Measurements from ENCODE around the gene PI4KB. TPM values are rescaled to one million over a fixed set of nuclear protein-coding genes. Genes with fewer than 3 reads are reported as not detected.

PI4KB gene
- total RNA-seq, 1 donor from 2014 or later: 71.4 TPM

DNA sequence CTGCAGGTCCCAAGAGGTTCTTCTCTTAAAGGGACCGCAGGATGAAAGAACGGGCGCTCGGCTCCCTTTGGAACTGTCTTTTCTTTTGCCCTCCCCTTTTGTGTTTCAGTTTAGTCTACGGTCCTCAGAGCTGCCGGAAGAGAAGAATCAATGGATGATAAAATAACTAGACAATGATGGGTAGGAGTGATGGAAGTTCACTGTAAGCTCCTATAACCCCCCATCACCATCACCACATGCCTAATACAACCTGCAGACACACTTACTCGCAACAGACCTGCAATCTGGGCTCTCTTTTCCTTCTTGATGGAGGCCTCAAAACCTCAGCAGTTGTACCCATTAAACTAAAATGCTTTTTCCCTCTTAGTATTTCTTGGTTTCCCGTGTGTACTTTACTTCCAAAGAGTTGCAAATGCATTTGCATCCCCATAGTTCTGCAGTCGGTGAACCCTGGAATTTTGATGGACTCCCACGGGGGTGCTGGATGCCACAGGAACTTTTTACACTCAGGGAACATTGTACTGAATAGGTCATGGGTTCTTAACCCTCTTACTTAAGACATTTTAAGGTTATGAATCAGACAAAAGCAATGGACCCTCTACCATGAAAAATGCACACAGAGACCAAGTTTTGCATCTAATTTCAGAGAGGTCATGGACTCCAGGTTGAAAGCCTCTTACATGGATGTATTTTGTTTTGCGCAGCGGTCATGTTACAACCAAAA lies 20.5 kb upstream of the PI4KB start:
- intact Hi-C loops (cut with DNase I): loop anchor here (10.0 kb wide), 1 partner anchor 47 kb away; the partner anchor contains the start of gene PSMB4
- ATAC-seq (no peak), DNase-seq (ENCODE audit: low spot score) (no peak)

DNA sequence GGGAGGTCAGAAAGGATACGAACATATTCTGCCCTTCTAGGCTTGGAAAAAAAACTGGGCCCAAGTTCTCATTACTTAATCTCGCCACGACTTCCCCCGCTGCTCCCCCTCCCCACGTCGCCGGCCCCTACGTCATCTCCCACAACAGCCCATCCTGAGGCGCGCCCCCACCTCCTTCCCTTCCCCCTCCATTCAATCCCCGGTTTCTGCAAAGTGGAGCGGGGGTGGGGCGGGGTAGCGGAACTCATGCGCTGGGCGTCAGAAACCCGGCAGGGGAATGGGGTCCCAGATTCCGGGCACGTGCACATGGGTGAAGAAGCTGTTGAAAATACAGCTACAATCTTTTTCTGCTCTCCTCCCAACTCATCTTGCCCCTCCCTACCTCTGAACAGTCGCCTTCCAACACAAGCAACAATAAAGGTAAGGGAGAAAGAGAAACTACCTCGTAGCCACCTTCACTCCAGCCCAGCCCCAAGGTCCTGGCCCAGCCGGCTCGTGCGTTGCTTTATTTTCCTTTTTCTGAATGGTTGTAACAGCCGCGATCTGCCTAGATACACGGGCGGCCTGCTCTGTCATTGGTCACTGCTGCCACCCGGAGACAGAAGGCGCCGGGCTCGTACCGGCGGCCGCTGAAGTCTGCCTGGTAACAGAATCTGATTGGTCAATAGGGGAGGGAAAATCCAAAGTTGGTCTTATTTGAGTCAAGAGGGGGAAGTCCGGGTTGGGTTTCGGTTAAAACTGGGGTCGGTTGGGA lies 19.7 kb upstream of the PI4KB start, which contains the start of gene RFX5:
Gene RFX5 (minus strand): TSS at position 484 of the 754 bp plus-strand sequence. CDS start 932 bp downstream, outside the sequence.
- ATAC-seq: peak; percentile 99
- intact Hi-C loops (cut with DNase I): loop anchor here (10.0 kb wide), 1 partner anchor 48 kb away; the partner anchor contains the start of gene PSMB4

DNA sequence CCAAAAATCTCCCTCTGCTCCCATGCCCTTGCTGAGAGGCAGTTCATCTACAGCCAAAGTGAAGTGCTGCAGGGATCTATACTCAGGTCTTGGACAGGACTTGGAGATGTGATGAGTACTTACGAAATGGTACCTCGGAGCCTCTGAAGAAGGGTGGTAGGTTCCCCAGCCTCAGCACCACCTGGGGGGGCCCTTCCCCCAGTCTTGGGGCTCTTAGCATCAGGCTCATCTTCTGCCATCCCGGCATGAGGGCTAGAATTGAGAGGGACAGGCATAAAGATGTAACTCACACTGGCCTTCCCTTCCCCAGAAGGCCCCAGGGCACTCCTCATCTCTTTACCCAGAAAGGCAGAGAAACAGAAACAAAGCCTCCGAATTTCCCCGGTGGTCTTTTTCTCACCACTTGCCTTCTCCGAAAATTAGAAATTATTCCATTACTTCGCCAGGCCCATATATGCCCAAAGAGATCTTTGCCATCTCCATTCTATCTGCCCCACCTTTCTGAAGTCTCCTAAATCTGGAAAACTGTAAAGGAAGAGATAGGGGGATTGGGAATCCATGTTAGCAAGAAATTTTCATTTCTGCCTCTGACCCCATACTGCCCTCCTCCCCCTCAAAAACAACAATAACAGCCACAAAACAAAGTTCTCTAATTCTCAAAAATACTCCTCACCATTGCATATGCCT lies 19.0 kb upstream of the PI4KB start:
- no peak for ATAC-seq
- intact Hi-C loops (cut with DNase I): loop anchor here (10.0 kb wide), 1 partner anchor 49 kb away; the partner anchor contains the start of gene PSMB4
- no peak for DNase-seq (ENCODE audit: low spot score)

More for the DNA sequence above, 19.7 kb upstream of the PI4KB start, which contains the start of gene RFX5:
- DNase-seq (ENCODE audit: low spot score): peak; percentile 93

DNA sequence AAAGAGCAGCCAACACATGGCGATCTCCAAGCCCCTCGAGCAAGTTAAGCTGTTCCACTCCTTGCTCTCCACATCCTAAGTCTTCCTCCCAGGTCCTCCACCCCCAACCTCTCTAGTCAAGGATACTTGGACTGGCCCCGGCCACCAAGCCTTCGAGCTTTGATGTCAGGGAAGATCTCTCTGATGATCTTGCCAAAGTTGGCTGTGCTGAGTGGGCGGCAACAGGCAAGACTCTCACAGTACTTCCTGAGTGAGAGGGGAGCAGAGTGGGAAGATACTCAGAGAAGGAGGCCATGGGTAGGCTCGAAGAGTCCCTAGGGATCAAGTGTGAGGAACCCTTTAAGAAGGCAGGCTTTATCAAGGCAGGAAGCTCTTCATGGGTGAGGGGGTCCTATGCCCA lies 17.1 kb upstream of the PI4KB start:
- intact Hi-C loops (cut with DNase I): loop anchor here (5.0 to 10.0 kb wide), 2 partner anchors 42 to 51 kb away; partner anchors contain the start of gene PSMB4
- ATAC-seq: no peak

DNA sequence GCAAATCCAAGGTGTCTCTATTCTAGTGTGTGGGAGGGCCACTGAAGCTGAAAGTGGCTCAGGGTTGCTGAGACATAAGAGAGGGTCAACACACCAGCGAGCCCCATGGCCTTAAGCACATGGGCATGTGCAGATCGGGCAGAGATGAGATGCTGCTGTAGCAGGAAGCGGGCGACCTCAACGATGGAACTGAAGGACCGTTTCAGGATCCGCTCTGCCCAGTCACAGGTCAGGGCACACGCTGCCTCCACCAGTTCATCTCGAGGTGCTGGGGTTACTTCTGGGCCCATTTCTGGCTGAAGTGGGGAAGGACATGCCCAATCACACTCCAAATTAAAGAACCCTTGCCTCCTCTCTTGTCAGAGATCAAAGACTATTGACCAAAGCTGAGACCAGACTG lies 16.4 kb upstream of the PI4KB start:
- DNase-seq (ENCODE audit: low spot score): no peak
- intact Hi-C loops (cut with DNase I): loop anchor here (5.0 to 10.0 kb wide), 2 partner anchors 41 to 51 kb away; partner anchors contain the start of gene PSMB4
- ATAC-seq: no peak

More for the DNA sequence above, 17.1 kb upstream of the PI4KB start:
- DNase-seq (ENCODE audit: low spot score): no peak

DNA sequence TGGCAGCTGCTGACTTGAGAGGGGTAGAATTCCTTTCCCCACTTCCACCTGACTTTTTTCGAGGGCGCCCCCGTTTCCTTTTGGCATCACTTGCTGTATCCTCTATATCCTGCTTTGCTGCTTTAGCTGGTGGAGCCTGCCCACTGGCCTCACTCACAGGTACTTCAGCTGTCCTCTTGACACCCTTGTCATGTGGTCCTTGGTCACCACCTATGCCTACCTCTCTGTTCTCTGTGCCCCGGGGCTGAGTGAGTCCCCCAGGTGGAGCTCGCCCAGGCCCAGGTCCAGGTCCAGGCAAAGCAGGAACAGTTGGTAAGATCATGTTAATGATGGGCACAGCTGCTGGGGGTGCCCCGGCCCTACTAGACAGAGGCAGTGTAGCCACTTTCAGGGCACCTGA lies 15.4 kb upstream of the PI4KB start:
- ATAC-seq (no peak), DNase-seq (ENCODE audit: low spot score) (no peak)
- intact Hi-C loops (cut with DNase I): loop anchor here (5.0 to 10.0 kb wide), 2 partner anchors 40 to 52 kb away; partner anchors contain the start of gene PSMB4

DNA sequence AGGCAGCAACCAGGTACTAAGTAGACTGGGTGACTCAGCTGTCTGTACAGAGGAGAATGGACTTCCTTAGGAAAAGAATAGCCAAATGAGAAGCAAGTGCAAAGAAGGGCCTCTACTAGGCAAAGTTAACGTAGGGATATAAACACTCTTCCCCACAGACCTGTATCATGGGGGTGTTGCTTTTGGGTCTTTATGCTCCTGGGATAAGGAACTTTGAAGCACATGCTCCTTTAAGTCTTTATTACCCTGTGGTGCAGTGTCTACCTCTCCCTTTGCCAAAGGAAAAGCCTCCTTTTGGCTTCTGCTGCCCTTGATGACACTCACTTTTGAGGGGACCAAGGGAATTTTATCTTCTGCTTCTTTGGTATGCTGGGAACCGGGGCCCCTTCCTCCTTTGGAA lies 14.8 kb upstream of the PI4KB start:
- no peak for ATAC-seq
- intact Hi-C loops (cut with DNase I): loop anchor here (5.0 to 10.0 kb wide), 2 partner anchors 40 to 53 kb away; partner anchors contain the start of gene PSMB4

DNA sequence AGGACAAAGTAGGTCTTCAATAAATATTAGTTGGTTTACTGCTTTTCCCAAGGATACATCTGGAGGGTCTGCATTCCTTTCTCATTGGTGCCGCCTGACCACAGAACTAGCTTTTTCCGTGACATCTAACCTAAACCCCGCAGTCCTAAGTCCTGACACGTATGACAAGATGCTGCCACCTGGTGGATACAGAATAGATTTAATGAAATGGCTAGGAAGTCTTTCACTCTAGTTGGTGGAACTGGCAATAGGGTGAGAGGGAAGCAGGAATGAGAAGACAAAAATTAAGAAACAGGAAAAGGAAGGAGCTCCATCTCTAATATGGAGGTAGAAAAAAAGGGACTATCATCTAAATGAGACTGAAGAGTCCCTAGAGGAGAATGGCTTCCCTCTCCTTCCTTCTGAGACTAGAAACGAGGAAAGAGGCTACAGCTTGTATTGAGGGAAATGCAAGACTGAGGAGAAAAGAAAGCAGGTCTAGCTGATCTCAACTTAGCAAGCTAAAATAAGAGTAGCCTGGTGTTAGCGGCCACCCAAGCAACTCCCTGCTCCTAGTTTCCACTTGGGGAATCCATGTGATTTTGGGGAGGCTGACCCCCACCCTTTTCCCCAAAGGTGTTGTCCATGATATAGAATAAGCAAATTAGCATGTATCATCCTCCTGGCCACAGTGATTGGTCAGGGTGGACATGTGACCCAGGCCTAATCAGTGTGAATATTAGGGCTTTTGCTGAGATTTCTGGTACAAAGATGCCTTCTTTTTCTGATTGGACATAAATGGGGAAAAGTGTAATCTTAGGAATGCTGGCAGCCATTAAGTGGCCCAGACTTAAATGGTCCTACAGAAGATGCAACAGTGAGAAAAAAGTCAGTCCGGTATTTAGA lies 13.9 kb upstream of the PI4KB start:
- ATAC-seq: peak; percentile 91
- no peak for DNase-seq (ENCODE audit: low spot score)
- intact Hi-C loops (cut with DNase I): loop anchor here (5.0 to 10.0 kb wide), 2 partner anchors 39 to 54 kb away; partner anchors contain the start of gene PSMB4

More for the DNA sequence above, 14.8 kb upstream of the PI4KB start:
- no peak for DNase-seq (ENCODE audit: low spot score)

DNA sequence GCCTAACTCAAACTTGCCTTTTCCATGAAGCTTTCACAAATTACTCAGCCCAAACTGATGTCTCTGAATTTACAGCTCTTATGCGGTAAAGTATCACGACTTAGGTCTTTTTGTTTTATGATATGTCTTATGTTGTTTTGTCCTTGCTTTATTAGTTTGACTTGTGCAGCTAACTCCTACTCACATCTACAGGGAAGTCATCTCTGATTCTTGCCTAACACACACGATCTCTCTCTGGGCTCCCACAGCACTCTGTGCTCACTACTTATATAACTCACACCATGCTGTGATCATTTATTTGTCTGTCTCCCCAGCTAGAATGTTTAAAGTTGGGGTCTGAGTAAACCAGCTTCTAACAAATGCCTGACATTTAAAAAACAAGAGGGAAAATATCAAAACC lies 9.3 kb upstream of the PI4KB start:
- ATAC-seq (no peak), DNase-seq (ENCODE audit: low spot score) (no peak)
- intact Hi-C loops (cut with DNase I): no loop called here

DNA sequence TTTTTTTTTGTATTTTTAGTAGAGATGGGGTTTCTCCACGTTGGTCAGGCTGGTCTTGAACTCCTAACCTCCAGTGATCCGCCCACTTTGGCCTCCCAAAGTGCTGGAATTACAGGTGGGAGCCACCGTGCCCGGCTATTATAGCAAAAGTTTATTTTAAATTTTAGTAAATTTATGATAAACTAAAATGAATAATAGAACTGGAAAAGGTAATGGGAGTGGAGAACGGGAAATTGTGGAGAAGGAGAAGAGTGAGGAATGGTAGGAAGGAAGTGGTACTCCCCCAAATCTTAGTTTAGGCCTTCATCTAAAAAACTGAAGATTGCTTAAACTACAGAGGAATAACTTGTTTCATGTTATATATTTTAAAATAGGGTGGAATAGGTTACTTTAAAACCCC lies 7.6 kb upstream of the PI4KB start:
- intact Hi-C loops (cut with DNase I): no loop called here
- ATAC-seq: no peak
- DNase-seq (ENCODE audit: low spot score): no peak

DNA sequence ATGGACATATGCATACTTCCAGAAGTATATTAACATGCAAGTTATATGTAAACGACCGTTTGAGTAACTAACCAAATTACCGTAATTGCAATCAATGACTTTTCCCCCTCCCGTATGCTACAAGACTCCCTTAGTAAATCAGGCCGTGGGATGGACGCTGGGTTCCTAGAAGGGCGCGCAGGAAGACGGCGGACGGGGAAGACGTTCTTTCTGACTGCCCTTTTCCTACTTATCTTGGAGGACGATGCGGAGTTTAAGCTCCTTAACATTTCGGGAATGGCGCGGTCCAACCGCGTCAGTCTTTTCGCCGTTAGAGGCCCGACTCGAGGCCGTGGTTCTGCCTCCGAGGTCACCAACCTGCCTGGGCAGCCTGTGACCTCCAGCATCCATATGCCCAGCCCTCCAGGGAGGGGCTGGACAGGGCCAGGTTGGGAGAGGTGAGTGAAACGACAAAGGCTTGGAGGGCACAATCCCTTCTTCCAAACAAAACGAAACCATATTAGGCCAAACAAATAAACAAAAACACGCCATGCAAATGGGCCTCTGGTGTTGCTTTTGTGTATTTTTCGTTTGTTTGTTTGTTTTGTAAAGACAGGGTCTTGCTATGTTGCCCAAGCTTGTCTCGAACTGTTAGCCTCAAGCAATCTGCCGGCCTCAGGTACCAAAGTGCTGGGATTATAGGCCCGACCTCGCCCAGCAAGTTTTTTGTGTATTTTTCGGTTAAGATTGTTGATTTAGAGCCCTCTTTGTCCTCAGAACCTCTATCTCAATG lies 873 bp upstream of the PI4KB start:
- ATAC-seq (peak; percentile 27), DNase-seq (ENCODE audit: low spot score) (peak; percentile 63)
- intact Hi-C loops (cut with DNase I): no loop called here

DNA sequence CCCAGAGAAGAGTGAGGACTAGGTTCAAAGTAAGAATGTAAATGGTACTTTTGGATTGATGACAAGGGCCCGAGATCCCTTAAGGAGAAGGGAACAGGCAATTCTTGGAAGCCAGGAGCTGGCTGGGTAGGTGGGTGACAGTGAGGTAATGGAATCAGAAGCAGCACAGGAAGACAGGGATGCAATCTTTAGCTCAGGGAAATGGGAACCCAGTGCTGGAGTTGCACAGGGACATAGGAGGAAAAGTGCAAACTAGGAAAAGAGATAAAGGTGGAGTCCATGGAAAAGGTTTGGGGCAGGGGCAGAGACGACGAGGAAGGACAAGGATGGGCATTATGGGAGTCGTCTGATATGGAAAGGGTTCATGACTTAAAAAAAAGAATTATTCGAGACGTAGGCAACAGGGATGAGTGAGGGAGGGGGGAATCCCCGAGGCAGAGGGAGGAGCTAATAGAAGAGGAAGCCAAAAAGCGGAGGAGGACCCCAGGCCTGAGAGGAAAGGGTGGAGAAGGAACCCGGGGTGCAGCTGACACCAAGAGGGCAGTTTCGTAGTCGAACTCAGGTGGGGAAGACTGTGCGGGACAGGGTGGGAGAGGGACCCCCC lies 495 bp downstream of the PI4KB start:
- ATAC-seq: peak; percentile 58

DNA sequence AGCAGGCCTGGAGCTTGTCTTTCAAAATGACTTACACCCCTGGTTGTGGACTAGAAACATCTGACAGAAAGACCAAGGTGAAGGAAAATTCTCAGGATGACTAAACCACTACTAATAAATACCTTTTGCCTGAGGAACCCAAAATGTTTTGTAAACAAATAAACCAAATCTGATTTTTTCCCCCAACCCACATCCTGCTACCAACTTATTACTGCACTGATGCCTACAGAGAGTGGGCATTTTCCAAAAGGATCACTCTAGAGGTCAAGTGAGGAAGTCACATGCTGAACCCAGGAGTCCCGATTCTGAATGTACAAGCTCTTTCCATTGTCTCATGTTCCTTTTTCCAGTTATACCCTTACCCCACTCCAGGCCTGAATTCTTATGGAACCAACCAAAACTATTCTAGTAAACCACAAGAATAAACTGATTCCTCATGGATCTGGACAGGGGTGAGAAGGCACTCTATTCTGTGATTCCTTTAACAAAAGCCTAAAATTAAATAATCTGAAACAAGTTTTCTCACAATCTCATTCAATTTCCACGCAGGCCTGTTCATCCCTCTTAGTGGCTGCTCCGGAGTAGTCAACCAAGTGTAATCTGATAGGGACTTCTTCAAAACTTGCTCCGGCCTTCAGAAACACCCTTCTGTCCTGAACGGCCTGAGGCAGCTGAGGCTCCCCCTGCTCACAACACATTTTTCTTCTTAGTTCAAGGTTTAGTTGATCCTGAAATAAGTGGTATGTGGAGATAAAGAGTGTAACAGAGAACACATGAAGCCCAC lies 1.4 kb downstream of the PI4KB start:
- ATAC-seq (no peak), DNase-seq (ENCODE audit: low spot score) (no peak)
- intact Hi-C loops (cut with DNase I): no loop called here

More for the DNA sequence above, 495 bp downstream of the PI4KB start:
- intact Hi-C loops (cut with DNase I): no loop called here
- peak; percentile 71 for DNase-seq (ENCODE audit: low spot score)

DNA sequence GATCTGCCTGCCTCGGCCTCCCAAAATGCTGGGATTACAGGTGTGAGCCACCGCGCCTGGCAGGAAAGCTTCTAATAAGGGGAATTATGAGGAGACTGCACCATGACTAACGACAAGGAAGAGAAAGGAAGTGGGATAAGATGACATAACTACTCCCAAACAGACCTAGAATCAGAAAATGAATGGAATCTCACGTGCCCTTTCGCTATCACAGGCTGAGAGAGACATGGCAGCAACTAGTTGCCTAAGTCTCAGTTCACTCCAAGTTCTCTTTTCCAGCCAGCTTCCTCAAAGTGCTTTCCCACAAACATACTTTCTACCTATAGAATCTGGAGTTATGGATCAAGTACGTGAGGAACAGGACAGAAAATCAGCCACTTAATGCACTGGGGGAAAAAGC lies 2.0 kb downstream of the PI4KB start:
- DNase-seq (ENCODE audit: low spot score) (no peak), ATAC-seq (no peak)
- intact Hi-C loops (cut with DNase I): no loop called here

DNA sequence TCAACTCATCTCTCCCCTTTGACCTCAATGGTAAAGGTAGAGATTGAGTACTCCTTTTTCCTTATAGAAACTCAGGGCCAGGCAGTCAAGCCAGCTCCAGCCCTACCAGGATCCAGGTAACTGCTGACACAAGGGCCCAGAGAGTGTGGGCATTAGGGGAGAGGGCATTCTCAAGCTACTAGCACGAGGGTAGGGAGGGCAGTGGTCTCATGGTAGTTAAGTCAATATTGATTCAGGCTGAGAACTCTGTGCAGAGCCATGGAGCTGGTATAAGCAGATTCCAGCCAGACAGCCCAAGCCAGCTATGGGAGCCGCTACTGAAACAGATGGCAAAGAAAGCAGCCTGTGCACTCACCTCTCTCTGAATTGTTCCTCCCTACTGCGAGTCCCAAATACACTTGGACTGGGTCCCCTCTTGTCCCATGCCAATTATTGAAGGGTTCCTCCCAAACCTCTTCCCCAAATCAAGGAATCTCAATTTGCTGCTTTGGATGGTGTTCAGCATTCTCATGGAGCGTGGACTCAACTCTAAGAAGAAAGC lies 2.8 kb downstream of the PI4KB start:
- intact Hi-C loops (cut with DNase I): no loop called here
- DNase-seq (ENCODE audit: low spot score): no peak
- no peak for ATAC-seq

DNA sequence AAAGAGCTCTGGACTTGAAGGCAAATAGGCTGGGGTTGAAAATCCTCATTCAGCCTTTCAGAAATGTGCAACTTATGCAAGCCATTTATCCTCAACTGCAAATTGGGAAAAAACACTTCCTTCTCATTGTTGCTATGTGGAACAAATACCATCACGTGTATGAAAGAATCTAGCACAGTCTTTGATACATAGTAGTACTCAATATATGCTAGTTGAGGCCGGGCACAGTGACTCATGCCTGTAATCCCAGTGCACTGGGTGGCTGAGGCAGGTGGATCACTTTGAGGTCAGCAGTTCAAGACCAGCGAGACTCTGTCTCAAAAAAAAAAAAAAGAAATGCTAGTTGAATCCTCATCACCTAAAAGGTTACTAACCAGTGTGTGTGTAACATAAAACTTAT lies 8.2 kb downstream of the PI4KB start:
- DNase-seq (ENCODE audit: low spot score) (no peak), ATAC-seq (no peak)
- intact Hi-C loops (cut with DNase I): no loop called here

Measured in sciatic nerve (tissue), 2 donors.